Cardiac muscle cell (in vitro differentiated cells and primary cell): ENCODE data around the gene FBXO8. TPM values are rescaled to one million over a fixed set of nuclear protein-coding genes. Genes with fewer than 3 reads are reported as not detected.
"Not testable (repeated sequence)": the region's sequence is repeated elsewhere in the genome, so short reads cannot be mapped to it uniquely, and the experiment has no call there.

Experiments used
- DNase-seq, 2 donors: peaks; one replicate each; pipeline versions ENCODE4 v3.0.0 to v3.0.0-alpha.2; 2010 to 2017; ENCODE audit warnings: low read depth in 1 of 2, low spot score in 1 of 2
- H3K27ac ChIP-seq: fragments of 200-600 bp; sonication (generic); 2 replicates; pipeline ENCODE4 v1.5.1; 2016
- H3K27me3 ChIP-seq: fragments of 200-600 bp; sonication (generic); 2 replicates; pipeline ENCODE4 v1.6.0; 2016; ENCODE audit warnings: control low read depth
- H3K36me3 ChIP-seq: fragments of 200-600 bp; sonication (generic); 2 replicates; pipeline ENCODE4 v1.5.1; 2016; ENCODE audit warnings: control low read depth
- H3K4me1 ChIP-seq: fragments of 200-600 bp; sonication (generic); 2 replicates; pipeline ENCODE4 v1.8.1; 2017; ENCODE audit warnings: low read depth, mild to moderate bottlenecking, mixed run types
- H3K4me3 ChIP-seq: fragments of 200-600 bp; sonication (generic); 2 replicates; pipeline ENCODE4 v1.5.1; 2016; ENCODE audit warnings: mild to moderate bottlenecking
- H3K9me3 ChIP-seq: fragments of 200-600 bp; sonication (generic); 2 replicates; pipeline ENCODE4 v1.5.1; 2017; ENCODE audit warnings: low read depth, mild to moderate bottlenecking, control low read depth
- polyA plus RNA-seq: library from polyadenylated mRNA; unstranded; fragments of >200 nt; fragmentation: Nextera tagmentation; extraction: Ambion mirVana; gene quantifications from 2 replicates; pipeline ENCODE4 v1.2.1, GENCODE V29; 2016
- total RNA-seq: library from RNA; depleted of rRNA; stranded (reverse); fragments of >200 nt; gene quantifications from 2 replicates; pipeline ENCODE4 v1.2.3, GENCODE V29; 2016
- TF ChIP-seq, protein P1 (sequence below): IDR thresholded peaks from 2 replicates; pipeline ENCODE4 v1.5.1; 2012; ENCODE audit warnings: low read depth, mild to moderate bottlenecking, low read length

FBXO8 gene
- total and polyA plus RNA-seq, 2 experiments from 2014 or later = 17.5 to 23.5 TPM

DNA sequence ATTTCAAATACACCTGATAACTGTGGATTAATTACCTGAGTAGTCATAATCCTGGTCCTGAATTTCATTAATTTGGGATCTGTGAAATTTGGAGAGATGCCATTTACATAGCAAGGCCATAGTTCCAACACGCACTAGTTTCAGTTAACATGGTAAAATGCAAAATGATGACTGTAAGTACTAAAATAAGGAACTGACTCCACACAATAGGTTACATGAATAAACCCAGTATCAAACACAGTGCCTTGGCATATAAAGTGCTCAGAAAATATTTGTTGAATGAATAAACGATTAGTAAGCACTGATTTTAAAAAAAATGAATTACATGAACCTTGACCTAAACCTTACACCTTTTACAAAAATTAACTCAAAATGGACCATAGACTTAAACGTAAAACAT lies 9.0 kb downstream of the FBXO8 start:
- Histone ChIP-seq H3K27me3 (no peaks in the 10 kb centered on the region), H3K4me3 (no peak overlapping the region), H3K4me1 (no peaks in the 10 kb centered on the region), H3K36me3 (no peaks in the 10 kb centered on the region), H3K9me3 (no peaks in the 10 kb centered on the region), H3K27ac (no peak overlapping the region)
- DNase-seq = no peak
- TF ChIP-seq, protein P1, sequence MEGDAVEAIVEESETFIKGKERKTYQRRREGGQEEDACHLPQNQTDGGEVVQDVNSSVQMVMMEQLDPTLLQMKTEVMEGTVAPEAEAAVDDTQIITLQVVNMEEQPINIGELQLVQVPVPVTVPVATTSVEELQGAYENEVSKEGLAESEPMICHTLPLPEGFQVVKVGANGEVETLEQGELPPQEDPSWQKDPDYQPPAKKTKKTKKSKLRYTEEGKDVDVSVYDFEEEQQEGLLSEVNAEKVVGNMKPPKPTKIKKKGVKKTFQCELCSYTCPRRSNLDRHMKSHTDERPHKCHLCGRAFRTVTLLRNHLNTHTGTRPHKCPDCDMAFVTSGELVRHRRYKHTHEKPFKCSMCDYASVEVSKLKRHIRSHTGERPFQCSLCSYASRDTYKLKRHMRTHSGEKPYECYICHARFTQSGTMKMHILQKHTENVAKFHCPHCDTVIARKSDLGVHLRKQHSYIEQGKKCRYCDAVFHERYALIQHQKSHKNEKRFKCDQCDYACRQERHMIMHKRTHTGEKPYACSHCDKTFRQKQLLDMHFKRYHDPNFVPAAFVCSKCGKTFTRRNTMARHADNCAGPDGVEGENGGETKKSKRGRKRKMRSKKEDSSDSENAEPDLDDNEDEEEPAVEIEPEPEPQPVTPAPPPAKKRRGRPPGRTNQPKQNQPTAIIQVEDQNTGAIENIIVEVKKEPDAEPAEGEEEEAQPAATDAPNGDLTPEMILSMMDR = no peak

DNA sequence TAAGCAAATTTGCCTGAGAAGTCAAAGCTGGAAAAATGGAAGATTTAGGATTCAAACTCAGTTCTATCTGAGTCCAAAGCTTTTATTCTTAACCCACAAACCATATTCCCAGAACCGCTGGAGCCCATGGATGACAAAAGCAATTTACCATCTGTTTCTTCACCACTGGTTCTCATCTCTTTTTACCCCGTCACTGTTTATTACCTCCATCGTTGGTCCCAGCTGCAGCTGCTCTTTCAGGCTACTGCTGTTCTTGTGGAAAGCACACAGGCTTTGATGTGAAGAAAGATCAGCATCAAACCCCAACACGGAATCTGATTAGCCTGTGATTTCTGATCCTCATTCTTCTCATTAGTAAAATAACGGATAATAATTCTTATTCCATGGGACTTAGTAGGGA lies 9.5 kb downstream of the FBXO8 start:
- no peaks in the 10 kb centered on the region for H3K9me3 ChIP-seq

DNA sequence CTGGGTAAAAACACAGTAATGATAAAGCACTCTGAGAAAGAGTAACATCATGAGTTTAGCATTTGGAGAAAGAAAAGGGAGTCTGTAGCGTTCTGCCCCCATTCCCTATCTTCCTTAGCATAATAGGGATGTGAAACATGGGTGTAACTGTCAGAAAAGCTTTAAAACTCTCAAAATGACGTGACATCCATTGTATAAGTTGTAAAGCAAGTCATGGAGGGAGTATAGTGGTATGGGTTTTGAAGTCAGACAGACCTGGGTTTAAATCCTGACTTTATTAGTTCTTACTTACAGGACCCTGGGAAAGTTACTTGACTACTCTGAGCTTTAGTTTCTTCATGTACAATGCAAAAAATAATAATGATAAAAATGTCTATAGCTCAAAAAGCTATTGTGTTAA lies 17.1 kb downstream of the FBXO8 start:
- Histone ChIP-seq H3K36me3 (peaks cover 3% of the 10 kb centered on the region), H3K27ac (no peak overlapping the region), H3K4me3 (no peak overlapping the region), H3K9me3 (no peaks in the 10 kb centered on the region), H3K27me3 (no peaks in the 10 kb centered on the region), H3K4me1 (no peaks in the 10 kb centered on the region)
- no peak for DNase-seq
- TF ChIP-seq, protein P1 = no peak

More for the DNA sequence above, 9.5 kb downstream of the FBXO8 start:
- no peak overlapping the region for H3K4me3 ChIP-seq
- DNase-seq = no peak
- no peaks in the 10 kb centered on the region for H3K36me3 ChIP-seq
- TF ChIP-seq, protein P1 = no peak
- H3K4me1 ChIP-seq = no peaks in the 10 kb centered on the region
- no peaks in the 10 kb centered on the region for H3K27me3 ChIP-seq
- H3K27ac ChIP-seq = no peak overlapping the region

DNA sequence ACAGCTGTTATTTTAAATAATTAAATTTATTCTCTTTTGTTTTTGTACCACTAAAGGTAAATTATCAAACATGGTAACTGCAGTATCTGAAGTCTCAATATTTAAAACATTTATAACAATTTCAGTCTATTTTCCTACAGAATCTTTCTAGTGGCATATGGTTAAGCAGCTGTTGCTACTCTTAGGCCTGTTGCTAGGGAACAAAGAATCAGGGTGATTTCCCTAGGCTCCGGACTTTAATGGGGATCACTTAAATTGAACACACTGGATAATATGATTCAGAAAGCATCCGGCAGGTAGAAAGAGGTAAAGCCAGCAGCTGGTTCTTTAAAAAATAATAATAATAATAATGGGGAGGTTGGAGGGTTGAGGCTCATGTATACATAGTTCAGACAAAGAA lies 17.6 kb downstream of the FBXO8 start:
- Histone ChIP-seq H3K9me3 (no peaks in the 10 kb centered on the region), H3K36me3 (peaks cover 3% of the 10 kb centered on the region), H3K27ac (no peak overlapping the region), H3K27me3 (no peaks in the 10 kb centered on the region), H3K4me3 (no peak overlapping the region), H3K4me1 (no peaks in the 10 kb centered on the region)
- no peak for DNase-seq
- TF ChIP-seq, protein P1 = no peak

DNA sequence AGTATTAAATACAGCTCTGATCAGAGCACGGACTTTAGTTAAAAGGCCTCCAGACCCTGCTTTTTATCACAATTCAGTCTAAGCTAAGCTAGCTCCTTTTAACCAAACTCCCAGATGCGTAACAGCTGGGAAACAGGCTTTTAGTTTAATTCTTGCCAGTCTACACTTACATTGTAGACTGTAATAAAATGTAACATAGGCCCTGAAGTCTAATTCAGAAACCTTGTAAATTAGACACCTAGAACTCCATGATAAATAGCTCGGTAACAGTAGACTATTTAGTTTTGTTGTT lies 20.1 kb downstream of the FBXO8 start:
- H3K36me3 ChIP-seq = peaks cover 3% of the 10 kb centered on the region
- H3K9me3 ChIP-seq = no peaks in the 10 kb centered on the region
- H3K27me3 ChIP-seq = no peaks in the 10 kb centered on the region
- no peak for DNase-seq
- no peaks in the 10 kb centered on the region for H3K4me1 ChIP-seq
- H3K4me3 ChIP-seq = no peak overlapping the region
- no peak overlapping the region for H3K27ac ChIP-seq
- TF ChIP-seq, protein P1 = no peak

DNA sequence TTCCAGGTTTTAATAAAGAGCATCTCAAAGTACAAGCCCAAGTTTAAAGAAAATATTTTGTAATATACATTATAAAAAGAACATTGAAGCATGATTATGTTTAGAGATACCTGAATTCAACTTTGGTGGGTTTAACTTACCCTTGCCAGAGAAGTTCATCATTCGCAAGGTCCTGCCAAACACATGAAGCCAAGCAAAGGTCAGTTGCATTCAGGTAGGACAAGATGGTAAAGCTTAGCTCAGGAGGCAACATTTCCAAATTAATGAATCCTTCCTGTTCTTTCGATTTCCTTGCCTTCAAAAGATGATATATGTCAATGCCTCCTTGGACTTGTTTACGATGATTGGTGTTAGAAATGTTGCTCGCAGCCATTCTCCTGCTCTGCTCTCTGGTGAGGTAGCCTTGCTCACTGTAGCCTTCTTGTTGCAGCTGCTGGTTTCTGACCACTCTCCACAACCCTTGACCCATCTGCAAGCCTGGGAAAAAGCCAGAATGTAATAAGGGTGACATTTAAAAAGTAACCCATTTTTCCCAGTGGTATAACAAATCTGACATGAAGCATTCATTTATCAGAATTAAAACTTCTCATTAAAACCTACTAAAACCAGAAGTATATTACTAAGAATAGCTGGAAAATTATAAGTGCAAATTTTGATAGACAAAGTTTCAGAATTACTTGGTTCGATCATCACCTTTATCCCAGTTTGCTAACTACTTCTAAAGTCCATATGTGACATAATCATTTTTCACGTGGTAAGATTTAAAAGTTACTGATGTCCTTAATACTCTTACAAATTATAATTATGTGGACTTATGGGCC lies 20.6 kb downstream of the FBXO8 start:
- Histone ChIP-seq H3K36me3 (peaks cover 3% of the 10 kb centered on the region), H3K9me3 (no peaks in the 10 kb centered on the region), H3K27ac (no peak overlapping the region), H3K4me3 (no peak overlapping the region), H3K4me1 (no peaks in the 10 kb centered on the region), H3K27me3 (no peaks in the 10 kb centered on the region)
- DNase-seq = no peak
- TF ChIP-seq, protein P1 = no peak

DNA sequence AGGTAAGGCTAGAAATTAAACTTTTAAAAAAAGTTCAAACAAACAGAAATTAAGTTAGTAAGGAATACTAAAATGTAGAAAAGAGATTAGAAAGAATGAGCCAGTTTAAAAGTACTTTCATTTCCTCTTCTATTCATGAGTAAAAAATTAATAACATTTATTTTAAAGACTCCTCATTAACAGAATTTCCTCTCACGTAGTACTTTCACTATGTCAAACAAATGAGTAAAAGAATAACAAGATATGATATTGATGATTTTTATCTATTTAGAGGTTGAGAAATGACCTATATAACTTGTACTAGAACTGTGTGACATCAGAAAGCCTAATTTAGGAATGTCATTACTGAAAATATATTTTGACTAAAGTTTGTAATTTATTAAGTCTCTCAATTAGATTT lies 22.0 kb downstream of the FBXO8 start:
- not testable (repeated sequence) for H3K27ac ChIP-seq, H3K9me3 ChIP-seq, DNase-seq, H3K27me3 ChIP-seq, H3K4me3 ChIP-seq, H3K4me1 ChIP-seq, H3K36me3 ChIP-seq
